ENCODE results near the gene NTNG1.
A peak's percentile ranks its signal among the peaks of the same experiment; 100 is the strongest.

NTNG1 gene

GRCh38 chr1:107389410-107390396 is 248.9 kb downstream of the NTNG1 start:
- TF ChIP-seq POLR2AphosphoS5 (IDR thresholded peaks at IDR 0.05; ENCODE audit: low read depth, low read length) (no peak), POLR2A (IDR thresholded peaks at IDR 0.05; ENCODE audit: low read depth, low read length) (no peak), TAF1 (IDR thresholded peaks at IDR 0.05; ENCODE audit: borderline replicate concordance, low read depth, low read length) (no peak)
- FAIRE-seq (peak; percentile 74), DNase-seq (ENCODE audit: insufficient read length) (no peak)

- DNase-seq (ENCODE audit: insufficient read length), result no peak
- no peak for FAIRE-seq
- TF ChIP-seq TAF1 (IDR thresholded peaks at IDR 0.05; ENCODE audit: borderline replicate concordance, low read depth, low read length), result no peak
- no peak for TF ChIP-seq POLR2AphosphoS5 (IDR thresholded peaks at IDR 0.05; ENCODE audit: low read depth, low read length)
- no peak for TF ChIP-seq POLR2A (IDR thresholded peaks at IDR 0.05; ENCODE audit: low read depth, low read length)
Observed at GRCh38 chr1:107394301-107394700, 253.5 kb downstream of the NTNG1 start.

DNA sequence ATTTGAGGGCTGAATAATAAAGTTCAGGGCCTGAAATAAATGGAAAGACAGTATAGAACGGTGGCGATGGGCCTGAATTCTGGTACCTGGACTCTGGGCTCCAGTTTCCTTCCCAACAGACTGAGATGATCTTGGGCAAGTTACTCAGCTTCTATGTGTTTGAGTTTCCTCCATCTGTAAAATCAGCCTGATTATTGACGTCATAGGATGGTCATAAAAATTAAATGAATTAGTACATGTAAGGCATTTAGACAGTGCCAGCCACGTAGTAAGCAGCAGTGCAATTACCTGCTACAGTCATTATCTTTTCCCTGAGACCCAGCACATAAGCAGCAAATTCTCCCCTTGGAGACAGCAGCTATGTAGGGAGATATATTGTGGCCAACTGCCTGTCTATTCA is 260.9 kb downstream of the NTNG1 start:
- no peak for TF ChIP-seq POLR2A (IDR thresholded peaks at IDR 0.05; ENCODE audit: low read depth, low read length)
- no peak for DNase-seq (ENCODE audit: insufficient read length)
- FAIRE-seq, result no peak

DNA sequence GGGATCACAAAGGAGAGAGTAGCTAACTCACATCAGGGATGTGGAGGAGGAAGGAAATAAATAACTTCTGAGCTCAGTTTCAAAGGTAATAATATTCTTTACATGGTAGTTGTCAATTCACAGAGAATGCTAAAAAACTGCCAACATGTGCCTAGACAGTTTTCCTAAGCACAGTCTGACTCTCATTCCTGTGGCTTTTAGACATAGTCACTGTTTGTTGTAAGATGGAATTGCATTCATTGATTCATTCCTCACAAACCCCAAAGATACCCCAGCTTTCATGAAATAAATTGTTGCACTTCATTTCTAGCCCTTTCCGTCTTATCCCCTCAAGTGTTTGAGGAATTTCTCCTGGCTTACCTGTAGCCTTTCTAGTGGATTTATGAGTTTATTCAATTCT is 263.9 kb downstream of the NTNG1 start:
- DNase-seq (ENCODE audit: insufficient read length) (no peak), FAIRE-seq (no peak)
- no peak for TF ChIP-seq POLR2A (IDR thresholded peaks at IDR 0.05; ENCODE audit: low read depth, low read length)

DNA sequence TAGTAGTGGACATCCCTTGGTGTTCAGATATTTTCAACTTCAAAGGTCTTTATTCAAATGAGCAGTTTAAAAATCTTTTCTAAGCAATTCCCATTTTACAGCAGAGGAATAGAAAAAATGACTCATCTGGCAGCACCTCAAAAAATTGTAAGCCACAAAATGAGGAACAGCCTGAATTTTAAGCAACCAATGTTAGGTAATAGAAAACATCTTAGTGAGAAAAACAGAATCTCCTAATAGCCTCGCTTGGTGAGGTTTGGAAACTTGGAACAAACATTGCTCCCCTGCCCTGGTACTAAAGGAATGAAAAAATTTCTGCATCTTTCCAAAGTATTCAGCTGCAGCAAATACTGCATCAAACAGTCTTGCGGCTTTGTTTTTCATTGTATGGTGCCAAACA is 264.4 kb downstream of the NTNG1 start:
- TF ChIP-seq POLR2AphosphoS5 (IDR thresholded peaks at IDR 0.05; ENCODE audit: low read depth, low read length) (no peak), POLR2A (IDR thresholded peaks at IDR 0.05; ENCODE audit: low read depth, low read length) (no peak), TAF1 (IDR thresholded peaks at IDR 0.05; ENCODE audit: borderline replicate concordance, low read depth, low read length) (no peak)
- FAIRE-seq (no peak), DNase-seq (ENCODE audit: insufficient read length) (no peak)

DNA sequence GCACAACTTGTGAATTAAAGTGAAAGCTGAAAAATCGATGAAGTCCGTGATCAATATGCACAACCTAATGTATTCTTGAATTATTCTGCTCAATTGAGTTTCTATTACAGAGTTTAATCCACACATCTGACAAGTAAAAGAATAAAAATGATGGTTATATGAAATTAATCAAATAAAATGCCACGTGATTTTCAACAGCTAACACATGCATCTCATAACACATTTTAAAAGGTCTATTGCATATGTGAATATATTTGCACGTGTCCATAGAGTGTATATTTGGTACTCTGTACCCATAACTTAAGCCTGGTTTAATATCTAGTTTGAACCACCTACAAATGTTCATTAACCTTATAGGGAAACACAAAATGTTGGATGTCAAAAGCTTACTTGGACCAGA is 266.2 kb downstream of the NTNG1 start:
- DNase-seq (ENCODE audit: insufficient read length) (no peak), FAIRE-seq (no peak)
- TF ChIP-seq POLR2A (IDR thresholded peaks at IDR 0.05; ENCODE audit: low read depth, low read length), result no peak
- TF ChIP-seq TAF1 (IDR thresholded peaks at IDR 0.05; ENCODE audit: borderline replicate concordance, low read depth, low read length), result no peak

DNA sequence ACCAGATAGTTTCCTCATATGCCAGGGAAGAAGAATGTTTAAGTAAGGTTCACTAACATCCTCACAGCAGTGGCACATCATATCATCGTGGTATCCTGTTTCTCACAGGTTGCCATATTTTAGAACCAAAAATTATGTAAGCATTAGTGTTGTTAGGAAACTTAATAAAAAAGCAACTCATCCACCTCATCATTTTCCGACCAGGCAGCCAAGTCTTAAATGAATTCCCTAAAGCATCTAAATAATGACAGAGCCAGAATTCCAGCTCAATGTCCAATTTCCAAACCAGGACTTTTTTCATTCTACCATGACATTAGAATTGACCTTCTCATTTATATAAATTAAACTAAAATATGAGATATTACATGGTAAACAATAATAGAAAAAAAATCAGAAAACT is 272.7 kb downstream of the NTNG1 start:
- DNase-seq (ENCODE audit: insufficient read length) (no peak), FAIRE-seq (no peak)
- TF ChIP-seq TAF1 (IDR thresholded peaks at IDR 0.05; ENCODE audit: borderline replicate concordance, low read depth, low read length) (no peak), POLR2AphosphoS5 (IDR thresholded peaks at IDR 0.05; ENCODE audit: low read depth, low read length) (no peak), POLR2A (IDR thresholded peaks at IDR 0.05; ENCODE audit: low read depth, low read length) (no peak)

- DNase-seq (ENCODE audit: insufficient read length) (no peak), FAIRE-seq (no peak)
- no peak for TF ChIP-seq TAF1 (IDR thresholded peaks at IDR 0.05; ENCODE audit: borderline replicate concordance, low read depth, low read length)
- no peak for TF ChIP-seq POLR2AphosphoS5 (IDR thresholded peaks at IDR 0.05; ENCODE audit: low read depth, low read length)
- TF ChIP-seq POLR2A (IDR thresholded peaks at IDR 0.05; ENCODE audit: low read depth, low read length), result no peak
Observed at GRCh38 chr1:107413951-107414350, 273.1 kb downstream of the NTNG1 start.

DNA sequence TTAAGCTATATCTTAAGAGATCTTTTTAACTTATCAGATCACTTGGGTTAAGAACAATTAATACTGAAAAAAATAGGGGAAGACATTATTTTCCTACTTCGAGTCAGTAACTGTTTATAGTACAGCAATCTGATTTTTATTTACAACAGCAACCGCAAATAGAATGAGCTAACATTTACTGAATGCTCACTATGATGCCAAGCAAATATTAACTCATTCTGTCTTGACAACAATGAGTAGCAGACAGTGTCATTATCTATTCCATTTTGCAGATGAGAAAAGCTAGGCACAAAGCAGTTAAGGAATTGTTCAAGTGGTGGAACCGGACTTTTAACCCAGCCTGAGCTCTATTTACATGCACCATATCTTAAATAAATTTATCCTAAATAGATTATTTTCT is 273.7 kb downstream of the NTNG1 start:
- no peak for TF ChIP-seq POLR2AphosphoS5 (IDR thresholded peaks at IDR 0.05; ENCODE audit: low read depth, low read length)
- TF ChIP-seq TAF1 (IDR thresholded peaks at IDR 0.05; ENCODE audit: borderline replicate concordance, low read depth, low read length), result no peak
- TF ChIP-seq POLR2A (IDR thresholded peaks at IDR 0.05; ENCODE audit: low read depth, low read length), result no peak
- no peak for DNase-seq (ENCODE audit: insufficient read length)
- FAIRE-seq, result no peak

DNA sequence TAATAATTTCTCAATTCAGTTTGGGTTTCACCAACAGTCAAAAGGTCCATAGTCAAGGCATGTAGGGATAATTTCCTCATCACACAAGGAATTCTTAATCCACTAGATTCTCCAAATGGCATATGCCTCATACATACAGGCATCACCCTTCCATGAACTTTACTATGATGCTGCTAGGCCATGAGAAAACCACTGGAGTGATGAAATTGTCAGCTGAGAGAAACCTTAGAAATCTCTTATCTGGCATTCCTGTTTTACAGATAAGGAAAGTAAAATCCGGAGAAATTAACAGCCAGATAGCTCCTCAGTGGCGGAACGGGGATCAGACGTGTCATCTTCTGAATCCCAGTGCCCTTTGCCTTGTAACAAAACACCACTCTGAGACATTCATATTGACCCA is 274.4 kb downstream of the NTNG1 start:
- DNase-seq (ENCODE audit: insufficient read length) (no peak), FAIRE-seq (no peak)
- no peak for TF ChIP-seq POLR2A (IDR thresholded peaks at IDR 0.05; ENCODE audit: low read depth, low read length)
- TF ChIP-seq POLR2AphosphoS5 (IDR thresholded peaks at IDR 0.05; ENCODE audit: low read depth, low read length), result no peak

GRCh38 chr1:107419003-107419402 is 278.2 kb downstream of the NTNG1 start:
- FAIRE-seq (no peak), DNase-seq (ENCODE audit: insufficient read length) (no peak)
- TF ChIP-seq TAF1 (IDR thresholded peaks at IDR 0.05; ENCODE audit: borderline replicate concordance, low read depth, low read length), result no peak

DNA sequence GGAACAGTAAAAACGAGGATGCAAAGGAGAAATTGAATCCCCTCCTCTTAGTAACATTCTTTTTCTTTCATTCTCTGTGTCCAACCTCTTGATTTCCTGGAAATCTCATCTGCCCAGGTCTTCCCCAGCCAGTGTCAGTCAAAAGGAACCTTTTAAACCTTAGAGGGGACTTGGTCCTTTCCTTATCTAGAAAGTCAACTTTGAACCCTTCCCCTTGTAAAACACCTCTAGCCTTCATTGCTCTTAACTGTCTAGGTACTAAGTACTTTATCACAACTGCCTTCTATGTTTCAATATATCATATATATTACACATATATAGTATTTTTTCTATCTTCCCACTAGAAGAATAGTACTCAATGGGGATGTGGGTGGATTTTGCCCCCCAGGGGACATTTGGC is 282.1 kb downstream of the NTNG1 start:
- DNase-seq (ENCODE audit: insufficient read length), result no peak
- TF ChIP-seq POLR2A (IDR thresholded peaks at IDR 0.05; ENCODE audit: low read depth, low read length) (no peak), TAF1 (IDR thresholded peaks at IDR 0.05; ENCODE audit: borderline replicate concordance, low read depth, low read length) (no peak), POLR2AphosphoS5 (IDR thresholded peaks at IDR 0.05; ENCODE audit: low read depth, low read length) (no peak)
- FAIRE-seq, result no peak
